MCF 10A (cell line): Measurements from ENCODE around the gene TMEM9. TPM values are rescaled to one million over a fixed set of nuclear protein-coding genes. Genes with fewer than 3 reads are reported as not detected.

Source experiments
- Bru-seq: library from RNA; stranded (reverse); fragments of 400-500 nt; gene quantifications from one replicate; lab custom pipeline; 2021; lab: Mats Ljungman, UMichigan
- BruChase-seq, 2 experiments: library from RNA; stranded (reverse); fragments of 400-500 nt; gene quantifications; one replicate each; lab custom pipeline; 2021; lab: Mats Ljungman, UMichigan
- BruUV-seq: library from RNA; stranded (reverse); fragments of 400-500 nt; replicated peaks from 2 replicates; lab custom pipeline; 2021; lab: Mats Ljungman, UMichigan
- CTCF ChIA-PET: fragments of 300-600 bp; sonication (Branson Sonifier 250); formaldehyde crosslinking; extraction: SDS; loops from one replicate; lab custom pipeline; 2021; ENCODE audit warnings: antibody characterized with exemption, inconsistent platforms; lab: Yijun Ruan, JAX
- POLR2A ChIA-PET: fragments of 300-600, 350-650 bp; sonication (Branson Sonifier 250); formaldehyde crosslinking; extraction: SDS; loops from one replicate; lab custom pipeline; 2020; ENCODE audit warnings: antibody characterized with exemption, inconsistent platforms; lab: Yijun Ruan, JAX
- DNase-seq: peaks from one replicate; pipeline ENCODE4 v3.0.0-alpha.2; 2018; ENCODE audit not compliant: unreplicated experiment
- H3K27ac Mint-ChIP-seq: one replicate; pipeline ENCODE4 v1.8.0; 2022; ENCODE audit warnings: mild to moderate bottlenecking, low read depth, mixed read lengths; ENCODE audit not compliant: unreplicated experiment
- H3K27me3 Mint-ChIP-seq: one replicate; pipeline ENCODE4 v1.8.0; 2022; ENCODE audit warnings: mixed read lengths; ENCODE audit not compliant: insufficient read depth, unreplicated experiment
- H3K36me3 Mint-ChIP-seq: one replicate; pipeline ENCODE4 v1.8.0; 2022; ENCODE audit warnings: mild to moderate bottlenecking, moderate library complexity, mixed read lengths; ENCODE audit not compliant: insufficient read depth, unreplicated experiment
- H3K4me1 Mint-ChIP-seq: one replicate; pipeline ENCODE4 v1.8.0; 2022; ENCODE audit warnings: mixed read lengths; ENCODE audit not compliant: insufficient read depth, unreplicated experiment
- H3K4me3 Mint-ChIP-seq: one replicate; pipeline ENCODE4 v1.8.0; 2022; ENCODE audit warnings: mild to moderate bottlenecking, moderate library complexity, mixed read lengths; ENCODE audit not compliant: unreplicated experiment
- H3K9me3 Mint-ChIP-seq: one replicate; pipeline ENCODE4 v1.8.0; 2022; ENCODE audit warnings: mixed read lengths; ENCODE audit not compliant: unreplicated experiment
- CTCF ChIP-seq: fragments of 200-600 bp; IDR thresholded peaks from one replicate; pipeline ENCODE4 v1.8.0; 2022; ENCODE audit warnings: antibody characterized with exemption, mild to moderate bottlenecking; ENCODE audit not compliant: unreplicated experiment
- intact Hi-C: fragments of 100-400 bp; cut with micrococcal nuclease; formaldehyde crosslinking; loops from 2 replicates; pipeline ENCODE4 v1.14.1; 2022
- long read RNA-seq: library from polyadenylated mRNA; stranded (forward); transcript quantifications from one replicate; pipeline ENCODE4 v2.0.0, GENCODE V29; 2022
- total RNA-seq: library from RNA; stranded (reverse); gene quantifications from 2 replicates; pipeline ENCODE4 v1.2.3, GENCODE V29; 2022

TMEM9 gene
- total RNA-seq (67.2 and 71.7 TPM in 2 replicates), Bru-seq, nascent RNA (percentile 58 among the genes with signal in this experiment), BruChase-seq, experiment 1, labeled RNA remaining after a 6-hour chase (percentile 67 among the genes with signal in this experiment), BruChase-seq, experiment 2, labeled RNA remaining after a 2-hour chase (percentile 59 among the genes with signal in this experiment)
- long read RNA-seq, transcript TMEM9-202 (6 exons, 1,544 nt), result minor isoform, 7 of 226 reads
- long read RNA-seq, transcript TMEM9-209 (6 exons, 938 nt), result minor isoform, 18 of 226 reads
- long read RNA-seq, transcript TMEM9-201 (5 exons, 1,959 nt), result minor isoform, 7 of 226 reads
- long read RNA-seq, transcript TMEM9-204 (6 exons, 1,529 nt), result major isoform, 175 of 226 reads
- long read RNA-seq, partial matches to known transcripts, result 1 of 226 reads
- long read RNA-seq, other reads (novel, unspliced or antisense), result 16 of 226 reads

- peak; percentile 99 for DNase-seq
- H3K4me1 Mint-ChIP-seq, result peaks cover 5% of the 10 kb centered on the region
- intact Hi-C loops, result loop anchor here (1.0 kb wide), 1 partner anchor 16 kb away; no protein-coding TSS in a partner anchor
- H3K4me3 Mint-ChIP-seq, result peak within 1 kb of the TSS; percentile 82
- H3K9me3 Mint-ChIP-seq, result no peaks in the 10 kb centered on the region
- H3K36me3 Mint-ChIP-seq, result peaks cover 21% of the 10 kb centered on the region
- peak within 1 kb of the TSS; percentile 14 for H3K27ac Mint-ChIP-seq
- no TSS peak for BruUV-seq
- no peak for TF ChIP-seq CTCF
- H3K27me3 Mint-ChIP-seq, result peaks cover 12% of the 10 kb centered on the region
- POLR2A ChIA-PET, result interaction anchor here (0.6 to 3.8 kb wide), 31 partner anchors 9 to 600 kb away, joined by 3 to 40 read pairs (median 4); no protein-coding TSS in a partner anchor
- CTCF ChIA-PET, result interaction anchor here (0.6 to 8.1 kb wide), 13 partner anchors 10 to 387 kb away, joined by 3 to 109 read pairs (median 4); no protein-coding TSS in a partner anchor
These were observed at the start of gene TMEM9 for GRCh38 chr1:201154389-201155165. TSS of gene TMEM9 (minus strand) at chr1:201154474. CDS start at chr1:201153923, 551 bp downstream.

GRCh38 chr1:201198598-201198997, 44.3 kb upstream of the TMEM9 start:
- CTCF ChIA-PET, result interaction anchor here (0.5 to 2.2 kb wide), 8 partner anchors 12 to 1119 kb away, joined by 3 to 8 read pairs (median 3); no protein-coding TSS in a partner anchor

GRCh38 chr1:201194046-201194445, 39.8 kb upstream of the TMEM9 start:
- no peak for TF ChIP-seq CTCF
- H3K27ac Mint-ChIP-seq, result no peak overlapping the region
- BruUV-seq, result no TSS peak
- H3K4me3 Mint-ChIP-seq, result no peak overlapping the region
- ChIA-PET CTCF (no interaction called here), POLR2A (interaction anchor here (1.0 kb wide), 1 partner anchor 29 kb away, joined by 3 read pairs; no protein-coding TSS in a partner anchor)
- intact Hi-C loops, result no loop called here
- no peaks in the 10 kb centered on the region for H3K9me3 Mint-ChIP-seq
- H3K27me3 Mint-ChIP-seq, result peaks cover 16% of the 10 kb centered on the region
- no peaks in the 10 kb centered on the region for H3K36me3 Mint-ChIP-seq
- peaks cover 7% of the 10 kb centered on the region for H3K4me1 Mint-ChIP-seq
- DNase-seq, result no peak

More at GRCh38 chr1:201198598-201198997, 44.3 kb upstream of the TMEM9 start:
- H3K4me1 Mint-ChIP-seq, result peaks cover 7% of the 10 kb centered on the region
- DNase-seq, result no peak
- no TSS peak for BruUV-seq
- peaks cover 10% of the 10 kb centered on the region for H3K27me3 Mint-ChIP-seq
- POLR2A ChIA-PET, result interaction anchor here (0.5 kb wide), 1 partner anchor 105 kb away, joined by 3 read pairs; no protein-coding TSS in a partner anchor
- no peak overlapping the region for H3K4me3 Mint-ChIP-seq
- no peak for TF ChIP-seq CTCF
- H3K36me3 Mint-ChIP-seq, result no peaks in the 10 kb centered on the region
- intact Hi-C loops, result no loop called here
- H3K9me3 Mint-ChIP-seq, result no peaks in the 10 kb centered on the region
- H3K27ac Mint-ChIP-seq, result no peak overlapping the region
